ENCODE results near the gene RBPMS2. TPM values are rescaled to one million over a fixed set of nuclear protein-coding genes. Genes with fewer than 3 reads are reported as not detected.

The RBPMS2 gene
- total RNA-seq, 4 donors from 2014 or later: 1.5 to 58.4 (median 6.4) TPM

DNA sequence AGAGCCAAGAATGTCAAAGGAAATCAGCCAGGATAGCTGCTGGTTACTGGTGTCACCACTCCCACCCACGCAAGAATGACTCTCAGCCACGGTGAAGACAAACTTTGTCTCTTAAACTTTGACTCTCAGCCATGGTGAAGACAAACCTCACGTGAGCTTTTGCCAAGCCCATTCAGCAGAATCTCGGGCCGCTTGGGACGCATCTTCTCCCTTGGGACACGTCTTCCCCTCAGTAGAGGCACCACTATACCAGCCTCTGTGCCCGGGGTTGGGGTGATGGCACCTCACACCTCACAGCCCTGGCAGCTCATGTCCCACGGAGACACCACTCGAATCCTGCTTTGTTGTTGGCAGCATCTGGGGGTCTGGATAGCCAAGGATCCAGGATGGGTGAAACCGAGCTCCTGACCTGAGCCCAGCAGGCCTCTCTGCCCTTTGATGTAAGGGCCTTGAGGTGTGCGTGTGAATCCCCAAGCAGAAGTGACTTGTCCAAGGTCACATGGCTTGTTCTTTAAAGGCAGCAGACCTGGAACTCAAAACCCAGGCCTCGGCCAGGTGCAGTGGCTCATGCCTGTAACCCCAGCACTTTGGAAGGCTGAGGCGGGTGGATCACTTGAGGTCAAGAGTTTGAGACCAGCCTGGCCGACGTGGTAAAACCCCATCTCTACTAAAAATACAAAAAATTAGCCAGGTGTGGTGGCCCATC is 21.8 kb downstream of the RBPMS2 start:
- Histone ChIP-seq H3K9me3 (no peaks in the 10 kb centered on the region), H3K36me3 (no peaks in the 10 kb centered on the region), H3K27ac (no peak overlapping the region), H3K27me3 (no peaks in the 10 kb centered on the region), H3K4me3 (no peak overlapping the region), H3K4me1 (no peaks in the 10 kb centered on the region)
- TF ChIP-seq CTCF (IDR thresholded peaks at IDR 0.05) (no peak), POLR2A (IDR thresholded peaks at IDR 0.05) (no peak)
- intact Hi-C loops (cut with DNase I; ENCODE audit: low total_unique reads): no loop called here
- DNase-seq: no peak

DNA sequence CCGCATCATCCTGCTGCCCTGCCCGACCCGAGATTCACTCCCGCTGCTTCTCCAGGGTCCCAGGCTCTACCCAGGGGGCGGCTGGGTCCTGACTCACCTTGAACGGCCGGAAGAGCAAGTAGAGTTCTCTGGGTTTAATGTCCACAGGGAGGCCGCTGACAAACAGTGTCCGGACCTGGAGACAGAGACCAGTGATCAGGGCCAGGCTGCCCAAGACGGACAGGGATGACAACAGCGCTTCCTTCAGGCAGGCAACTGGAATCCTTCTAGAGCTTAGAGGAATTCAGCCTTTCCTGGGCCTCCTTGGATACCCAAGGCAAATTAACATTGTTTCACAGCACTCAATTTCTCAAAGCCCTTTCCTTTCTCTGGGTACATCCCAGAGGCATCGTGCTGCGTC is 23.9 kb downstream of the RBPMS2 start:
- intact Hi-C loops (cut with DNase I; ENCODE audit: low total_unique reads): no loop called here
- TF ChIP-seq CTCF (IDR thresholded peaks at IDR 0.05) (no peak), POLR2A (IDR thresholded peaks at IDR 0.05) (no peak)
- Histone ChIP-seq H3K4me1 (no peaks in the 10 kb centered on the region), H3K4me3 (no peak overlapping the region), H3K27me3 (no peaks in the 10 kb centered on the region), H3K27ac (peak overlapping the region; percentile 78 to 79), H3K36me3 (no peaks in the 10 kb centered on the region), H3K9me3 (no peaks in the 10 kb centered on the region)
- no peak for DNase-seq

GRCh38 chr15:64749999-64750657 is 25.3 kb downstream of the RBPMS2 start:
- no peak for TF ChIP-seq CTCF (IDR thresholded peaks at IDR 0.05)
- no peak for TF ChIP-seq POLR2A (IDR thresholded peaks at IDR 0.05)
- intact Hi-C loops (cut with DNase I; ENCODE audit: low total_unique reads): no loop called here
- Histone ChIP-seq H3K36me3 (no peaks in the 10 kb centered on the region), H3K4me1 (no peaks in the 10 kb centered on the region), H3K4me3 (no peak overlapping the region), H3K9me3 (no peaks in the 10 kb centered on the region), H3K27ac (peak overlapping the region; percentile 78 to 79), H3K27me3 (no peaks in the 10 kb centered on the region)
- DNase-seq: peak in 1 of 2 donors; percentile 67

DNA sequence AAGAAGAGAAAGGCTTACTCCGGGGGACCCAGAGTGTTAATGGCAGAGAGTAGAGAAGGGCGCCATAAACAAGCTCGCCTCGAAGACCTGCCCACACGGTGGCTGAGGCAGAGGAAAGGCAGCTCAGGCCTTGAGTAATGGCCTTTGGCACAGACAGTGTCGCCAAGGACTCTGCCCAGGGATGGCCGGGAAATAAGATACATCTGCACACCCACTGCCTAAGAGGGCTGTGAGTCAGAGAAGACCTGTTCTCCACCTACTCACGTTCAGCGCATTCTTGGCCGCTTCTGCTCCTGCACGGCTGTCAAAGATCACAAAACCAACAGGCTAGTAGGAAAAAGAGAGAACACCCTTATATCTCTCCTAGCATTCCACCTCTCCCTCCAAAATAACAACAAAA is 26.2 kb downstream of the RBPMS2 start:
- DNase-seq: peak; percentile 47 to 71
- Histone ChIP-seq H3K4me1 (no peaks in the 10 kb centered on the region), H3K27ac (peak overlapping the region; percentile 78 to 79), H3K9me3 (no peaks in the 10 kb centered on the region), H3K27me3 (no peaks in the 10 kb centered on the region), H3K36me3 (no peaks in the 10 kb centered on the region), H3K4me3 (no peak overlapping the region)
- no peak for TF ChIP-seq CTCF (IDR thresholded peaks at IDR 0.05)
- TF ChIP-seq POLR2A (IDR thresholded peaks at IDR 0.05): no peak
- intact Hi-C loops (cut with DNase I; ENCODE audit: low total_unique reads): no loop called here

GRCh38 chr15:64748251-64748650 is 27.1 kb downstream of the RBPMS2 start:
- no peak for TF ChIP-seq CTCF (IDR thresholded peaks at IDR 0.05)
- TF ChIP-seq POLR2A (IDR thresholded peaks at IDR 0.05): no peak
- intact Hi-C loops (cut with DNase I; ENCODE audit: low total_unique reads): no loop called here
- no peaks in the 10 kb centered on the region for H3K36me3 ChIP-seq
- H3K4me3 ChIP-seq: no peak overlapping the region
- no peaks in the 10 kb centered on the region for H3K27me3 ChIP-seq
- no peaks in the 10 kb centered on the region for H3K4me1 ChIP-seq
- no peak for DNase-seq
- peak overlapping the region; percentile 8 to 79 for H3K27ac ChIP-seq
- H3K9me3 ChIP-seq: no peaks in the 10 kb centered on the region

Data from uterus (tissue), 4 donors.